Activated CD4-positive, alpha-beta T cell treated with anti-CD3 and anti-CD28 coated beads for 36 hours (primary cell): ENCODE data around the gene PJA1. TPM values are rescaled to one million over a fixed set of nuclear protein-coding genes. Genes with fewer than 3 reads are reported as not detected.

Experiments used
- ATAC-seq: fragments of 200-7000 bp; cut with Tn5 transposase; one replicate; pipeline ENCODE4 v1.10.0; 2021; ENCODE audit warnings: mild to moderate bottlenecking, moderate library complexity
- CTCF ChIA-PET: fragments of 350-600 bp; sonication (Branson Sonifier 250); formaldehyde crosslinking; loops from one replicate; lab custom pipeline; 2021; ENCODE audit warnings: antibody characterized with exemption; lab: Charles Lee
- POLR2A ChIA-PET: fragments of 350-600 bp; sonication (Branson Sonifier 250); formaldehyde crosslinking; loops from one replicate; lab custom pipeline; 2021; ENCODE audit warnings: antibody characterized with exemption, inconsistent platforms; lab: Charles Lee
- DNase-seq: peaks from one replicate; pipeline ENCODE4 v3.0.0-alpha.2; 2020
- H3K27ac Mint-ChIP-seq: one replicate; pipeline ENCODE4 v1.8.0; 2021; ENCODE audit warnings: mixed read lengths
- H3K27me3 Mint-ChIP-seq: one replicate; pipeline ENCODE4 v1.8.0; 2021; ENCODE audit warnings: mixed read lengths
- H3K36me3 Mint-ChIP-seq: one replicate; pipeline ENCODE4 v1.8.0; 2021; ENCODE audit warnings: low read depth, mixed read lengths
- H3K4me1 Mint-ChIP-seq: one replicate; pipeline ENCODE4 v1.8.0; 2021; ENCODE audit warnings: mixed read lengths
- H3K4me3 Mint-ChIP-seq: one replicate; pipeline ENCODE4 v1.8.0; 2021; ENCODE audit warnings: mild to moderate bottlenecking, moderate library complexity, mixed read lengths
- H3K9me3 Mint-ChIP-seq: one replicate; pipeline ENCODE4 v1.8.0; 2021; ENCODE audit warnings: low read depth, mixed read lengths
- intact Hi-C, 2 experiments: fragments of 100-400 bp; cut with DNase I in 1 of 2; cut with micrococcal nuclease in 1 of 2; formaldehyde crosslinking; loops; one replicate each; pipeline versions ENCODE4 v1.14.2 to v1.15.1; 2022 to 2024; cut with DNase I, micrococcal nuclease
- total RNA-seq, 2 experiments: library from RNA; stranded (reverse); gene quantifications; one replicate each; pipeline ENCODE4 v1.2.3, GENCODE V29; 2021

The PJA1 gene
- total RNA-seq, 2 experiments from 2014 or later = 18.9 to 19.5 TPM

- DNase-seq = no peak
- H3K36me3 Mint-ChIP-seq = no peaks in the 10 kb centered on the region
- intact Hi-C loops = no loop called here
- no peak overlapping the region for H3K4me3 Mint-ChIP-seq
- no peak overlapping the region for H3K27ac Mint-ChIP-seq
- H3K9me3 Mint-ChIP-seq = no peaks in the 10 kb centered on the region
- H3K4me1 Mint-ChIP-seq = no peaks in the 10 kb centered on the region
- ChIA-PET CTCF (no interaction called here), POLR2A (no interaction called here)
- peaks cover 2% of the 10 kb centered on the region for H3K27me3 Mint-ChIP-seq
- ATAC-seq = no peak
Measured at GRCh38 chrX:69152417-69152841, 12.8 kb downstream of the PJA1 start.

- Mint-ChIP-seq H3K36me3 (no peaks in the 10 kb centered on the region), H3K9me3 (no peaks in the 10 kb centered on the region), H3K4me1 (no peaks in the 10 kb centered on the region), H3K4me3 (no peak overlapping the region), H3K27me3 (peaks cover 2% of the 10 kb centered on the region), H3K27ac (no peak overlapping the region)
- intact Hi-C loops = no loop called here
- ChIA-PET CTCF (no interaction called here), POLR2A (no interaction called here)
- DNase-seq (no peak), ATAC-seq (no peak)
Measured at GRCh38 chrX:69151866-69152284, 13.4 kb downstream of the PJA1 start.

DNA sequence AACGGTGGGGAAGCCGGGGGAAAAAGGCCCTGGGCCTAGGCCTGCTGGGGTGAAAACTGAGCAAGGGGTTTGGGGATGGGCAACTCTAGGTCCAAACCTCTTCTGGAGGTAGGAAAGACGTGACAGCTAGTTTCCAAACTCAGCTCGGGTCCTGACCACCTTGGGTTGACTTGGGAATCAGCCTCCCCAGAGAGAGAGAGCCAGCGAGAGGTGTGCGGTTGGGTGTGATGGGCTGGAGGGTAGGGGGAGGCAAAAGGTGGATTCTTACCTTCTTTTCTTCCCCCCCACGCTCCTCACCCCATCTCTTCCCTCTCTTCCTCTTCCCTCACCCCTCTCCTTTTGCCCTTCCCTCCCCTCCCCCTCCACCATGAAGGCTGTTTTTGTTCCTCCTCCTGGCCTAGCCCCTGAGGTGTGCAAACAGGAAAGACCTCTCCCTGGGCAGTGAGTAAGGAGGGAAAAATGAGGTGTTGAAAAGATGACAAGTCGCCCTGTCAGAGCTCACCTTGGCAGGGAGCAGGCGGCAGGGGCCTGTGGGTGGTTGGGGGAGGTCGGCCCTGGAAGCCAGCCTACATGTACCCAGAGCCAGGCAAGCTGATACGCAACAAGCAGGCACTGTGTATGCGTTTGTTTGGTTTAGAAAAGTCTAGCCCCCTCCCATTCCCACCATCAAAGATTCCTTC, 14.8 kb downstream of the PJA1 start:
- ChIA-PET CTCF (no interaction called here), POLR2A (no interaction called here)
- intact Hi-C loops = no loop called here
- DNase-seq (no peak), ATAC-seq (no peak)
- no peaks in the 10 kb centered on the region for H3K9me3 Mint-ChIP-seq
- H3K27me3 Mint-ChIP-seq = peaks cover 2% of the 10 kb centered on the region
- no peak overlapping the region for H3K27ac Mint-ChIP-seq
- no peaks in the 10 kb centered on the region for H3K4me1 Mint-ChIP-seq
- H3K36me3 Mint-ChIP-seq = no peaks in the 10 kb centered on the region
- no peak overlapping the region for H3K4me3 Mint-ChIP-seq

DNA sequence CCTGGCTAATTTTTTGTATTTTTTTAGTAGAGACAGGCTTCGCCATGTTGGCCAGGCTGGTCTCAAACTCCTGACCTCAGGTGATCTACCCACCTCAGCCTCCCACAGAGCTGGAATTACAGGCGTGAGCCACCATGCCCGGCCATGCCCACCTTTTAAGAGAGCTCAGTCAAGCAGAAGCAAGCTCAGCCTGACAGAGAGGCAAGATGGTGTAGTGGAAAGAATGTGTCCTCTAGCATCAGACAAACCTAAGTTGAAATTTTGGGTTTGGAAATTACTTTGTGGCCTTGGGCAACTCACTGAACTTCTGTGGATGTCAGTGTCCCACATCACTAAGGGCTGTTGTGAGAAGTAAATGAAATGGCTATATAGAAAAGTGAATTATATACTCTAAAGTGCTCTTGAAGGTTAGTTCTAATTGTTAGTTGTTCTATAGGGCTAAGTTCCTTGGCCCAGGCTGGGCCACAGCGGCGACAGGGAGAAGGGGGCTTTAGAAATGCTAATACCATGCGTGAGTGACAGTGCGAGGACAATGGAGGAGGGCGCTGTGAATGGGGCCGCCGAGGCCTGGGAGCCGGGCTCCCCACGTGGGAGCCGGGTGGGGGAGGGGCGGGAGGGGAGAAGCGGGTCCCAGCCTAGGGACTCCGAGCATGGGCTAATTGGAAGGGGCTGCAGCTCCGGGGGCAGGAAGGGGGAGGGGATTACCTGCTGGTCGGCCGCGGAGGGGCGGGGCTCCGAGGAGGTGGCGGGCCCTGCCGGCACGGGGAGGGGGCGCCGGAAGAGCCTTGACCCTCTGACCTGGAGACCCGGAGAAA, 15.6 kb downstream of the PJA1 start:
- ATAC-seq (no peak), DNase-seq (no peak)
- Mint-ChIP-seq H3K27ac (no peak overlapping the region), H3K36me3 (no peaks in the 10 kb centered on the region), H3K9me3 (no peaks in the 10 kb centered on the region), H3K4me3 (no peak overlapping the region), H3K4me1 (no peaks in the 10 kb centered on the region), H3K27me3 (peaks cover 2% of the 10 kb centered on the region)
- ChIA-PET POLR2A (no interaction called here), CTCF (interaction anchor here (0.7 kb wide), 1 partner anchor 321 kb away, joined by 3 read pairs; the partner anchor contains the start of gene EFNB1)
- intact Hi-C loops = no loop called here

DNA sequence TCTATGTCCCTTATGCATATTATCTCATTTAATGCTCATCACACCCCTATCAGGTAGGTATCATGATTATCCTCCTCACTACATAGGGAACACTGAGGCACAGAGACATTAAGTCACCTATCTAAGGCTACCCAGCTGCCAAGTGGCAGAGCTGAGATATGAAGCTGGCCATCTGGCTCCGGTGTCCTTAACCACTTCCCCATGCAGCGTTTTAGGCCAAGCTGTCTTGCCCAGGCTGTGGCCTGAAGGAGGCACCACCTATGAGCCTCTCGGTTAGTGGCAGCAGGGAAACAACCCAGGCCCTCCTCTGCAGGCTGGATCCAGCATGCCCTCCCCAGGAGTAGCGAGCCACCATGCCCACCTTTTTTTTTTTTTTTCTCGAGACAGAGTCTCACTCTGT, 16.3 kb downstream of the PJA1 start:
- ChIA-PET CTCF (interaction anchor here (2.3 kb wide), 1 partner anchor 321 kb away, joined by 5 read pairs; no protein-coding TSS in a partner anchor), POLR2A (no interaction called here)
- H3K27me3 Mint-ChIP-seq = peaks cover 2% of the 10 kb centered on the region
- no peaks in the 10 kb centered on the region for H3K9me3 Mint-ChIP-seq
- no peak overlapping the region for H3K27ac Mint-ChIP-seq
- no peaks in the 10 kb centered on the region for H3K4me1 Mint-ChIP-seq
- H3K4me3 Mint-ChIP-seq = no peak overlapping the region
- ATAC-seq (no peak), DNase-seq (no peak)
- H3K36me3 Mint-ChIP-seq = no peaks in the 10 kb centered on the region
- intact Hi-C loops = no loop called here

DNA sequence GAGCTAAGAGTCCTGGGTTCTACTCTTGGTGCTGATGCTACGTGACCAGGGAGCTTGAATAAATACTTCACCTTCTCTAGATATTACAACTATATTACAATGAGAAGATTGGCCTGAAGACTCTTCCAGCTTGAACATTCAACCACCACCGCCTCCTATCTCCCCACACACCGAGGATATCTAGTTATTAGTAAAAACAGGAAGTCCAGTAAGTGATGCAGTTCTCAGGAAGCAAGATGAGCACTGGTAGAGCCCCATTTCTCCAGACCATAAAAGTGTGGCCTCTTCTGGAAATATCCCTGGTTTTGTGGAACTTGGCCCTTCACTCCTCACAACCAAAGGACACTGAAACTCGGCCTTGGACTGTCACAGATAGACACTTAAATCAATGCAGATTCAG, 18.5 kb downstream of the PJA1 start:
- CTCF ChIA-PET = no interaction called here
- H3K4me1 Mint-ChIP-seq = no peaks in the 10 kb centered on the region
- intact Hi-C loops = no loop called here

DNA sequence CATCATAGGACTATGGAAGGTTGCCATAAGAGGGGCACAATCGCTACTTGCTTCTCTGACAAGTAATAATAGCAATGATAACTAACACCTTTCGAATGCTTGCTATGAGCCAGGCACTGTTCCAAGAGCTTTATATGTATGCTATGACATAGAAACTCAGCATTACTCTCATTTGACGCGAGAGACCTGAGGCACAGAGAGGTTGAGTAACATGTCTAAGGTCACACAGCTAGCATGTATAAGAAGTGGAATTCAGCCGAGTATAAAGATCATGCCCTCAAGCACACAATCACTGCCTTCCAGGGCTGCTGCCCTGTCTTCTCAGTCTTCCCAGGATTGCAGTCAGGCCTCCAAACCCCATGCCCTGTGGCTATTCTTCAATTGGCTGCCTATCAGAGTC, 19.5 kb downstream of the PJA1 start:
- no peak for ATAC-seq
- no peaks in the 10 kb centered on the region for H3K36me3 Mint-ChIP-seq
- no peaks in the 10 kb centered on the region for H3K27me3 Mint-ChIP-seq
- CTCF ChIA-PET = no interaction called here
- H3K4me3 Mint-ChIP-seq = no peak overlapping the region
- DNase-seq = no peak
- intact Hi-C loops = no loop called here
- POLR2A ChIA-PET = interaction anchor here (0.6 kb wide), 1 partner anchor 192 kb away, joined by 3 read pairs; no protein-coding TSS in a partner anchor
- no peak overlapping the region for H3K27ac Mint-ChIP-seq
- H3K4me1 Mint-ChIP-seq = no peaks in the 10 kb centered on the region
- no peaks in the 10 kb centered on the region for H3K9me3 Mint-ChIP-seq

More for the DNA sequence above, 18.5 kb downstream of the PJA1 start:
- POLR2A ChIA-PET = no interaction called here
- no peaks in the 10 kb centered on the region for H3K36me3 Mint-ChIP-seq
- DNase-seq = no peak
- peaks cover 2% of the 10 kb centered on the region for H3K27me3 Mint-ChIP-seq
- no peak overlapping the region for H3K27ac Mint-ChIP-seq
- no peak for ATAC-seq
- no peak overlapping the region for H3K4me3 Mint-ChIP-seq
- no peaks in the 10 kb centered on the region for H3K9me3 Mint-ChIP-seq

DNA sequence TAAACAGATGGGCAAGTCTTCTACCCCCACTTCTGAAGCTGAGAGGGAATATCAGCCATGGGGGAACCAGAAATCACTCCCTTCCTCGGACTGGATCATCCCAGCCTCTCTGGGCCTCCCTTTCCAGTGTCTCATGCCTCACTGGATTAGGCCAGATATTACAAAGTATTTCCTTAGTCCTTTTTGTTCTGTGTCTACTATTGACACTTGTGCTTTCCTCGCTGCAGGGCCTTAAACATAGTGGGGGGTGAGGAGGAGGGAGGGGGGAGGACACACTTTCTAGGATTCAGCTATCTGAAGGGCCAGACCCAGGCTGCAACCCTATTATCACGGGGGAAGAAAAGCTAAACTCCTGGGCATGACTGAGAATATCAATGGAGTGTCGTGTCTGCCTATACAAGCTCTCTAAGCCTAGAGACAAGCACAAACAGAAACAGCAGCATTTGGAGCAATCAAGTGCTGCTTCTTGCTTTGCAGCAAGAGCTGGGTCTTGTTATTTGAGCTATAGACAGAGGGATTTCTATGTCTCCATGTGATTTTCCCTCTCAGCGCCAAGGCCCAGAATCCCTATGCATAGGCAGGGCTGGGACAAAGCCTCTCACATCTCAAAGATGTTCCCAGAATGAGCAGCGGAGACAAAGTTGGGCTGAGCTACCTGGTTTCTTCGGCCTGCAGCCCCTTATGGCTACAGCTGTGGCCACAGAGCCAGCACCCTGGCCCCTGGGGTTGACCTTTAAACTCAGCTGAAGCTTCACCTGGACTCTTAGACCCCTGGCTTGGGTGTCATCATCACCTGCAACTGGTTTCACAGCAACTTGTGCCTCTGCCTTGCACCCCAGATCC, 20.2 kb downstream of the PJA1 start:
- CTCF ChIA-PET = interaction anchor here (0.9 kb wide), 1 partner anchor 24 kb away, joined by 3 read pairs; no protein-coding TSS in a partner anchor
- no peak overlapping the region for H3K4me3 Mint-ChIP-seq

GRCh38 chrX:69143530-69143929, 21.7 kb downstream of the PJA1 start:
- POLR2A ChIA-PET = no interaction called here
- intact Hi-C loops = no loop called here
- no peaks in the 10 kb centered on the region for H3K27me3 Mint-ChIP-seq
- H3K4me3 Mint-ChIP-seq = no peak overlapping the region
- H3K27ac Mint-ChIP-seq = no peak overlapping the region
- CTCF ChIA-PET = no interaction called here
- H3K9me3 Mint-ChIP-seq = no peaks in the 10 kb centered on the region
- ATAC-seq (no peak), DNase-seq (no peak)
- H3K36me3 Mint-ChIP-seq = no peaks in the 10 kb centered on the region
- H3K4me1 Mint-ChIP-seq = no peaks in the 10 kb centered on the region

More for the DNA sequence above, 20.2 kb downstream of the PJA1 start:
- H3K4me1 Mint-ChIP-seq = no peaks in the 10 kb centered on the region
- ATAC-seq = no peak
- no peaks in the 10 kb centered on the region for H3K27me3 Mint-ChIP-seq
- no peaks in the 10 kb centered on the region for H3K36me3 Mint-ChIP-seq
- no peak overlapping the region for H3K27ac Mint-ChIP-seq
- no peaks in the 10 kb centered on the region for H3K9me3 Mint-ChIP-seq
- POLR2A ChIA-PET = no interaction called here
- intact Hi-C loops = no loop called here
- no peak for DNase-seq

- Mint-ChIP-seq H3K4me3 (no peak overlapping the region), H3K36me3 (no peaks in the 10 kb centered on the region), H3K4me1 (no peaks in the 10 kb centered on the region), H3K27me3 (no peaks in the 10 kb centered on the region), H3K9me3 (no peaks in the 10 kb centered on the region), H3K27ac (no peak overlapping the region)
- CTCF ChIA-PET = no interaction called here
- intact Hi-C loops = no loop called here
- ATAC-seq (no peak), DNase-seq (no peak)
- POLR2A ChIA-PET = no interaction called here
Measured at GRCh38 chrX:69142788-69143469, 22.3 kb downstream of the PJA1 start.

DNA sequence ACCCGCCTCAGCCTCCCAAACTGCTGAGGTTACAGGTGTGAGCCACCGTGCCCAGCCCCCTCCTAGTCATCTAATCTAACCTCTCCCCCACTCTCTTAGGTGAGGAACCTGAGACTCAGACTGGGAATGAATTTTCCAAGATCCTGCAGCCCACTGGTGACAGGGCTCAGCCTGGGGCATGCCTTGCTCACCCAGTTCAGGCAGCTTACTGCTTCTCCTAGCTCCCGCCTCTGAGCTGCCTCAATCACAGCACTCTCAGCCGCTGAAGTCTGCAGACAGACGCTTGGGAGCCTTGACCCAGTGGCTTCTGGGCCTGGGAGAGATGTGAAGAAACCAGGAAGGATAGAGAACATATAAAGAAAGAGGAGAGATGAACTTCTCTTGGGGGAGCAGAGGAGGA, 24.4 kb downstream of the PJA1 start:
- H3K36me3 Mint-ChIP-seq = no peaks in the 10 kb centered on the region
- H3K9me3 Mint-ChIP-seq = no peaks in the 10 kb centered on the region
- ATAC-seq (no peak), DNase-seq (no peak)
- intact Hi-C loops = no loop called here
- no peaks in the 10 kb centered on the region for H3K4me1 Mint-ChIP-seq
- no peak overlapping the region for H3K4me3 Mint-ChIP-seq
- POLR2A ChIA-PET = no interaction called here
- peaks cover 2% of the 10 kb centered on the region for H3K27me3 Mint-ChIP-seq
- no peak overlapping the region for H3K27ac Mint-ChIP-seq
- CTCF ChIA-PET = no interaction called here
